ENCODE measurements around the gene WDR54. TPM values are rescaled to one million over a fixed set of nuclear protein-coding genes. Genes with fewer than 3 reads are reported as not detected.
A peak's percentile ranks its signal among the peaks of the same experiment; 100 is the strongest.

The WDR54 gene
- total RNA-seq (1 to 10 TPM; 3.4 to 4.5 (median 3.5) TPM), polyA plus RNA-seq (3.4 TPM)
- long read RNA-seq, donor 1, partial matches to known transcripts, result 0 of 2 reads
- long read RNA-seq, donor 1, other reads (novel, unspliced or antisense), result 1 of 2 reads
- long read RNA-seq, donor 2, partial matches to known transcripts, result 0 of 4 reads
- long read RNA-seq, donor 2, other reads (novel, unspliced or antisense), result 2 of 4 reads
- long read RNA-seq, donor 3, transcript WDR54-201 (10 exons, 1,147 nt), result major isoform, 9 of 9 reads
- long read RNA-seq, donor 3, partial matches to known transcripts, result 0 of 9 reads
- long read RNA-seq, donor 3, other reads (novel, unspliced or antisense), result 0 of 9 reads
- long read RNA-seq, donor 4, partial matches to known transcripts, result 0 of 2 reads
- long read RNA-seq, donor 4, other reads (novel, unspliced or antisense), result 2 of 2 reads

GRCh38 chr2:74421221-74421870 lies at the start of gene WDR54, which contains the start of gene C2orf81:
Gene WDR54, plus strand, starts transcription at chr2:74421730. Its CDS starts 424 bp downstream, at chr2:74422154.
Gene C2orf81, minus strand, starts transcription at chr2:74421619. Its CDS starts 59 bp downstream, at chr2:74421560.
- Histone ChIP-seq H3K9me3 (ENCODE audit: control insufficient read depth, low read length) (no peaks in the 10 kb centered on the region), H3K27me3 (ENCODE audit: control insufficient read depth, insufficient read depth) (no peaks in the 10 kb centered on the region), H3K4me1 (ENCODE audit: control insufficient read depth, insufficient read depth, low read length) (no peaks in the 10 kb centered on the region), H3K4me3 (ENCODE audit: low read length) (peak within 1 kb of the TSS; percentile 54), H3K27ac (ENCODE audit: low read length) (peak within 1 kb of the TSS; percentile 4)
- peak; percentile 94 to 95 for ATAC-seq
- WGBS, result under 1% methylated on average over 57 of the region's 57 CpGs
- peak; percentile 92 to 96 (median 96) for DNase-seq
- intact Hi-C loops (cut with DNase I), result no loop called here

- no peaks in the 10 kb centered on the region for H3K9me3 ChIP-seq (ENCODE audit: control insufficient read depth, low read length)
- no peak overlapping the region for H3K27ac ChIP-seq (ENCODE audit: low read length)
- ATAC-seq (no peak), DNase-seq (no peak)
- no peaks in the 10 kb centered on the region for H3K27me3 ChIP-seq (ENCODE audit: control insufficient read depth, insufficient read depth)
- H3K4me1 ChIP-seq (ENCODE audit: control insufficient read depth, insufficient read depth, low read length), result no peaks in the 10 kb centered on the region
- H3K4me3 ChIP-seq (ENCODE audit: low read length), result no peak overlapping the region
- 86% methylated on average over 6 of the region's 6 CpGs for whole genome bisulfite sequencing
- intact Hi-C loops (cut with DNase I), result no loop called here
Observed at GRCh38 chr2:74372674-74373073, 48.9 kb upstream of the WDR54 start.

- peak; percentile 35 to 53 for ATAC-seq
- DNase-seq, result peak; percentile 53 to 80 (median 75)
- intact Hi-C loops (cut with DNase I), result no loop called here
- no peaks in the 10 kb centered on the region for H3K4me1 ChIP-seq (ENCODE audit: control insufficient read depth, insufficient read depth, low read length)
- H3K9me3 ChIP-seq (ENCODE audit: control insufficient read depth, low read length), result no peaks in the 10 kb centered on the region
- no peak overlapping the region for H3K27ac ChIP-seq (ENCODE audit: low read length)
- 63% methylated on average over 5 of the region's 5 CpGs for WGBS
- no peaks in the 10 kb centered on the region for H3K27me3 ChIP-seq (ENCODE audit: control insufficient read depth, insufficient read depth)
- no peak overlapping the region for H3K4me3 ChIP-seq (ENCODE audit: low read length)
Observed at GRCh38 chr2:74373221-74373676, 48.3 kb upstream of the WDR54 start.

GRCh38 chr2:74373985-74374384 lies 47.5 kb upstream of the WDR54 start:
- H3K9me3 ChIP-seq (ENCODE audit: control insufficient read depth, low read length), result no peaks in the 10 kb centered on the region
- ATAC-seq (no peak), DNase-seq (no peak)
- H3K27me3 ChIP-seq (ENCODE audit: control insufficient read depth, insufficient read depth), result no peaks in the 10 kb centered on the region
- intact Hi-C loops (cut with DNase I), result no loop called here
- 75% methylated on average over 8 of the region's 8 CpGs for WGBS
- H3K27ac ChIP-seq (ENCODE audit: low read length), result no peak overlapping the region
- H3K4me1 ChIP-seq (ENCODE audit: control insufficient read depth, insufficient read depth, low read length), result peaks cover 2% of the 10 kb centered on the region
- peak overlapping the region; percentile 15 for H3K4me3 ChIP-seq (ENCODE audit: low read length)

GRCh38 chr2:74374509-74375205 lies 46.9 kb upstream of the WDR54 start:
- WGBS, result 52% methylated on average over 19 of the region's 19 CpGs
- Histone ChIP-seq H3K27ac (ENCODE audit: low read length) (no peak overlapping the region), H3K4me3 (ENCODE audit: low read length) (peak overlapping the region; percentile 15), H3K9me3 (ENCODE audit: control insufficient read depth, low read length) (no peaks in the 10 kb centered on the region), H3K27me3 (ENCODE audit: control insufficient read depth, insufficient read depth) (no peaks in the 10 kb centered on the region), H3K4me1 (ENCODE audit: control insufficient read depth, insufficient read depth, low read length) (peaks cover 7% of the 10 kb centered on the region)
- DNase-seq, result peak; percentile 77 to 90 (median 87)
- ATAC-seq, result peak; percentile 92 to 93
- intact Hi-C loops (cut with DNase I), result no loop called here

- no peaks in the 10 kb centered on the region for H3K9me3 ChIP-seq (ENCODE audit: control insufficient read depth, low read length)
- ATAC-seq (no peak), DNase-seq (no peak)
- H3K27me3 ChIP-seq (ENCODE audit: control insufficient read depth, insufficient read depth), result no peaks in the 10 kb centered on the region
- 88% methylated on average over 2 of the region's 2 CpGs for WGBS
- intact Hi-C loops (cut with DNase I), result no loop called here
- peaks cover 16% of the 10 kb centered on the region for H3K4me1 ChIP-seq (ENCODE audit: control insufficient read depth, insufficient read depth, low read length)
- H3K4me3 ChIP-seq (ENCODE audit: low read length), result no peak overlapping the region
- no peak overlapping the region for H3K27ac ChIP-seq (ENCODE audit: low read length)
Observed at GRCh38 chr2:74375838-74376237, 45.7 kb upstream of the WDR54 start.

GRCh38 chr2:74378007-74378406 lies 43.5 kb upstream of the WDR54 start:
- Histone ChIP-seq H3K9me3 (ENCODE audit: control insufficient read depth, low read length) (no peaks in the 10 kb centered on the region), H3K27ac (ENCODE audit: low read length) (no peak overlapping the region), H3K4me3 (ENCODE audit: low read length) (no peak overlapping the region), H3K4me1 (ENCODE audit: control insufficient read depth, insufficient read depth, low read length) (peaks cover 17% of the 10 kb centered on the region), H3K27me3 (ENCODE audit: control insufficient read depth, insufficient read depth) (no peaks in the 10 kb centered on the region)
- 94% methylated on average over 10 of the region's 10 CpGs for WGBS
- ATAC-seq (no peak), DNase-seq (no peak)
- intact Hi-C loops (cut with DNase I), result no loop called here

GRCh38 chr2:74379851-74380789 lies 41.4 kb upstream of the WDR54 start, which contains the start of gene DCTN1:
Gene DCTN1, minus strand, starts transcription at chr2:74380311. Its CDS starts 274 bp downstream, at chr2:74380037.
- Histone ChIP-seq H3K9me3 (ENCODE audit: control insufficient read depth, low read length) (no peaks in the 10 kb centered on the region), H3K4me1 (ENCODE audit: control insufficient read depth, insufficient read depth, low read length) (peaks cover 20% of the 10 kb centered on the region), H3K27ac (ENCODE audit: low read length) (peak within 1 kb of the TSS; percentile 68), H3K4me3 (ENCODE audit: low read length) (peak within 1 kb of the TSS; percentile 38), H3K27me3 (ENCODE audit: control insufficient read depth, insufficient read depth) (no peaks in the 10 kb centered on the region)
- intact Hi-C loops (cut with DNase I), result no loop called here
- 26% methylated on average over 14 of the region's 14 CpGs for WGBS
- DNase-seq (peak; percentile 54 to 71 (median 60)), ATAC-seq (peak; percentile 74 to 81)

- no peak overlapping the region for H3K27ac ChIP-seq (ENCODE audit: low read length)
- ATAC-seq (no peak), DNase-seq (no peak)
- H3K27me3 ChIP-seq (ENCODE audit: control insufficient read depth, insufficient read depth), result no peaks in the 10 kb centered on the region
- WGBS, result 94% methylated on average over 3 of the region's 3 CpGs
- H3K4me1 ChIP-seq (ENCODE audit: control insufficient read depth, insufficient read depth, low read length), result peaks cover 20% of the 10 kb centered on the region
- H3K9me3 ChIP-seq (ENCODE audit: control insufficient read depth, low read length), result no peaks in the 10 kb centered on the region
- H3K4me3 ChIP-seq (ENCODE audit: low read length), result no peak overlapping the region
- intact Hi-C loops (cut with DNase I), result no loop called here
Observed at GRCh38 chr2:74381751-74382150, 39.8 kb upstream of the WDR54 start.

- Histone ChIP-seq H3K27ac (ENCODE audit: low read length) (no peak overlapping the region), H3K4me1 (ENCODE audit: control insufficient read depth, insufficient read depth, low read length) (peaks cover 22% of the 10 kb centered on the region), H3K27me3 (ENCODE audit: control insufficient read depth, insufficient read depth) (no peaks in the 10 kb centered on the region), H3K9me3 (ENCODE audit: control insufficient read depth, low read length) (no peaks in the 10 kb centered on the region), H3K4me3 (ENCODE audit: low read length) (no peak overlapping the region)
- WGBS, result 9% methylated on average over 1 of the region's 1 CpG
- no peak for DNase-seq
- intact Hi-C loops (cut with DNase I), result no loop called here
- ATAC-seq, result peak; percentile 53 to 77
Observed at GRCh38 chr2:74383254-74383653, 38.3 kb upstream of the WDR54 start.

All from right cardiac atrium (tissue), 5 donors.